Islet precursor cell (in vitro differentiated cells): ENCODE data around the gene ZNF354B.
"Not testable (repeated sequence)": the region's sequence is repeated elsewhere in the genome, so short reads cannot be mapped to it uniquely, and the experiment has no call there.

Source experiments
- DNase-seq: peaks from one replicate; pipeline ENCODE4 v3.0.0-alpha.2; 2018

The ZNF354B gene

GRCh38 chr5:178859625-178860521, at the start of gene ZNF354B:
TSS of gene ZNF354B (plus strand) at chr5:178859953. CDS start at chr5:178861048, 1,095 bp downstream.
- DNase-seq, result peak; percentile 98

GRCh38 chr5:178817506-178817905, 42.2 kb upstream of the ZNF354B start:
- no peak for DNase-seq

GRCh38 chr5:178818094-178818493, 41.7 kb upstream of the ZNF354B start:
- DNase-seq, result no peak

GRCh38 chr5:178820001-178820400, 39.8 kb upstream of the ZNF354B start:
- DNase-seq, result no peak

GRCh38 chr5:178825444-178825843, 34.3 kb upstream of the ZNF354B start:
- no peak for DNase-seq

- no peak for DNase-seq
These were observed 33.5 kb upstream of the ZNF354B start for GRCh38 chr5:178826216-178826615.

- DNase-seq, result no peak
These were observed 32.1 kb upstream of the ZNF354B start for GRCh38 chr5:178827636-178828035.

- no peak for DNase-seq
These were observed 28.7 kb upstream of the ZNF354B start for GRCh38 chr5:178831049-178831448.

- DNase-seq, result no peak
These were observed 27.0 kb upstream of the ZNF354B start for GRCh38 chr5:178832618-178833201.

GRCh38 chr5:178836628-178837027, 23.1 kb upstream of the ZNF354B start:
- DNase-seq, result no peak

GRCh38 chr5:178838695-178839318, 20.9 kb upstream of the ZNF354B start:
- DNase-seq, result peak; percentile 54

- peak; percentile 84 for DNase-seq
These were observed 20.4 kb upstream of the ZNF354B start for GRCh38 chr5:178839319-178839704.

- not testable (repeated sequence) for DNase-seq
These were observed 19.4 kb upstream of the ZNF354B start for GRCh38 chr5:178840399-178840798.

GRCh38 chr5:178849316-178849715, 10.4 kb upstream of the ZNF354B start:
- DNase-seq, result no peak

- DNase-seq, result no peak
These were observed 7.8 kb upstream of the ZNF354B start for GRCh38 chr5:178851951-178852350.

GRCh38 chr5:178854284-178854683, 5.5 kb upstream of the ZNF354B start:
- DNase-seq, result peak; percentile 58

GRCh38 chr5:178860615-178861014, 862 bp downstream of the ZNF354B start:
- DNase-seq, result not testable (repeated sequence)

GRCh38 chr5:178861627-178862026, 1.9 kb downstream of the ZNF354B start:
- no peak for DNase-seq

GRCh38 chr5:178866946-178867345, 7.2 kb downstream of the ZNF354B start:
- no peak for DNase-seq

- no peak for DNase-seq
These were observed 9.8 kb downstream of the ZNF354B start for GRCh38 chr5:178869577-178869976.

GRCh38 chr5:178870411-178870810, 10.7 kb downstream of the ZNF354B start:
- DNase-seq, result no peak

- no peak for DNase-seq
These were observed 12.5 kb downstream of the ZNF354B start for GRCh38 chr5:178872302-178872701.

- not testable (repeated sequence) for DNase-seq
These were observed 23.5 kb downstream of the ZNF354B start for GRCh38 chr5:178883115-178883694.
